Measurements from ENCODE around the gene CAMK2D. TPM values are rescaled to one million over a fixed set of nuclear protein-coding genes. Genes with fewer than 3 reads are reported as not detected.

The CAMK2D gene
- polyA plus RNA-seq, 1 donor: 198 TPM

- DNase-seq: peak; percentile 54
Measured at GRCh38 chr4:113435893-113436292, 325.6 kb downstream of the CAMK2D start.

- DNase-seq: no peak
Measured at GRCh38 chr4:113434247-113434587, 327.3 kb downstream of the CAMK2D start.

- DNase-seq: no peak
Measured at GRCh38 chr4:113433536-113434246, 327.8 kb downstream of the CAMK2D start.

GRCh38 chr4:113433116-113433515 is 328.4 kb downstream of the CAMK2D start:
- no peak for DNase-seq

DNA sequence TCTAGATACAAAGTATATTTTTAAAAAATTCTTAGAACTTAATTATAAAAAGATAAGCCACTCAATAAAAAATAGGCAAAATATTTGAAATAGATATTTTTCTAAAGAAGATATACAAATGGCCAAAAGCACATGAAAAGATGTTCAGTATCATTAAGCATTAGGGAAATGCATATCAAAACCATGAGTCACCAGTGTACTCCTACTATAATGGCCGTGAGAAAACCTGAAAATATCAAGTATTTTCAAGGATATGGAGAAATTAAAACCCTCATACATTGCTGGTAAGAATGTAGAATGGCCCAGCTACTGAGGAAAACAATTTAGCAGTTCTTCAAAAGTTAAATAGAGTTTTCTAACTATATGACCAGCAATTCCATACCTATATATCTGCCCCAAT is 337.9 kb downstream of the CAMK2D start:
- DNase-seq: no peak

GRCh38 chr4:113420938-113421337 is 340.6 kb downstream of the CAMK2D start:
- no peak for DNase-seq

- DNase-seq: no peak
Measured at GRCh38 chr4:113419631-113420030, 341.9 kb downstream of the CAMK2D start.

GRCh38 chr4:113411496-113411938 is 350.0 kb downstream of the CAMK2D start:
- no peak for DNase-seq

GRCh38 chr4:113410686-113411085 is 350.9 kb downstream of the CAMK2D start:
- no peak for DNase-seq

- no peak for DNase-seq
Measured at GRCh38 chr4:113409181-113409580, 352.4 kb downstream of the CAMK2D start.

GRCh38 chr4:113407409-113407808 is 354.1 kb downstream of the CAMK2D start:
- DNase-seq: no peak

DNA sequence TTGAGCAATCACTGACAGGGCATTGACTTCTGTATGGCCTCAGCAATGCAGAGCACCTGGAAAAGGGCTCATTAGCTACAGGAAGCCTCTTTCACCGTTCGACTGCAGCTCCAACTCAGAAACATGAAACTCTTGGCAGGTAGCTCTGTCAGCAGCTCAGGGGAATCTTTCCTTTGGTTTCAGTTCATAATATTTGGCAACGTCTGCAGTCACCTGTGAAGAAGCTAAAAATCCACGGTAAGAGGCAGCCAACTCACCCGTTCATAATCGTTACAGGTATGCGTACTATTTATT is 354.9 kb downstream of the CAMK2D start:
- DNase-seq: no peak

DNA sequence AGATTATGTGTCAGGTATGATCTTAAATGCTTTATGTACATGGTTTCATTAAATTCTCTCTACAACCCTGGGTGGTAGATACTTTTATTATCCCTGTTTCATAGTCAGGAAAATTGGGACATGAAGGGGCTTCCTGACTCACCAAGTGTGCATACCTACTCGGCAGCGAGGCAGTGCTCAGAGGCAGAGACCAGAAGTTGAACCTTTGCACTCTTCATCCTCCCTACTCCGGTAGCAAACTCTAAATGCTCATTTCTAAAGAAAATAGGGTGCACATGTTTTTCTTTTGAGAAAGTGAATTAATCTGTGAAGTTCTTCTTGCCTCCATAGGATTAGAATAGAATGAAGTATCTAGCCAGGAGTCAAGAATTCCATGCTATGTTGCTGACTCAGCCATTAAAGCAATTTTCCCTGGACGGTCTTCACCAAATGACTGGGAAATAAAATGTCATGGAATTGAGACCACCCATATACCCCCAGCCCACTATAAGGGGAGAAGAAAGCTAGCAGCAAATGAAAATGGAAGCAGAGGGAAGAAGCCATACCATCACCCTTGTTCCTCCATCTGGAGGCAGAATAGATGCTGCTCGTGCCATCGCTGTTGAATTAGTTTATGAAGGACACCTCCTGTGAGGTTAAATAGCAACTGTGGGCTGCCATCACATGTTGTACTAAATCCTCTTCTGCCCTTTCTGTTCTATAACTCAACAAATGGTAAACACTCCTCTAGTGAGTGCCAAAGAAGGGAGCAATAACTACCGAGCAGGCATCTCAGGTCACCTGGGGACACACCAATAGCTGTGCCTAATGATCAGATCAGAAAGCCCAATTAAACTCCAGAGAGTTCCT is 355.4 kb downstream of the CAMK2D start:
- no peak for DNase-seq

DNA sequence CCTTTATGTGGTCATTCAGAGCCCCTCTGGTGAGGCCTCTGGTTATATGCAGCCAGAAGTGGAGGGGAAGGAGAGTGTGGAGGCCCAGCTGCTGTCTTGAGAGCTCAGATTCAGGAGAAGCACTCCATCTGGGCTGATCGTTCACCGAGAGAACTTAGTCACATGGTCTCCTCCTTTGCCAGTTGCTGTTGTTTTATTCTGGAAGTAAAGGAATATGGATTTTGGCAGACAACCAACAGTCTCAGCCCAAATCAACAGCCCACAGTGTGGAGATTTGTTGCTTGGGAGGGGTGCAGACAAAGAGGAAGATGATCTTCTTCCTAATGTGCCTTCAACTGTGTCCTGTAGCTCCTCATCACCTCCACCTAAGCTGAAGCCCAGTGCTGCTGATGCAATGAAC is 356.7 kb downstream of the CAMK2D start:
- no peak for DNase-seq

- no peak for DNase-seq
Measured at GRCh38 chr4:113404167-113404571, 357.4 kb downstream of the CAMK2D start.

Other genes starting within 250 kb of the CAMK2D start
- 3.6 TPM for gene ARSJ, start 217.9 kb upstream of the CAMK2D start, polyA plus RNA-seq (ENCODE audit: insufficient read length)